ENCODE results near the gene SMCO2. TPM values are rescaled to one million over a fixed set of nuclear protein-coding genes. Genes with fewer than 3 reads are reported as not detected.

Gene SMCO2
- total RNA-seq, result 0.47 TPM
- long read RNA-seq, result 0 reads

- Histone ChIP-seq H3K36me3 (no peaks in the 10 kb centered on the region), H3K4me3 (no peak within 1 kb of the TSS), H3K27me3 (ENCODE audit: low read depth) (no peaks in the 10 kb centered on the region), H3K27ac (no peak within 1 kb of the TSS), H3K9me3 (peaks cover 4% of the 10 kb centered on the region), H3K4me1 (no peaks in the 10 kb centered on the region)
- no peak for TF ChIP-seq CTCF (IDR thresholded peaks at IDR 0.05)
- DNase-seq (no peak), ATAC-seq (no peak)
- intact Hi-C loops (cut with DNase I), result no loop called here
These were observed at the start of gene SMCO2 for GRCh38 chr12:27446436-27446835. TSS of gene SMCO2 (plus strand) at chr12:27446736. CDS start at chr12:27470632, 23,896 bp downstream.

GRCh38 chr12:27398466-27398865 lies 48.1 kb upstream of the SMCO2 start:
- H3K9me3 ChIP-seq, result no peaks in the 10 kb centered on the region
- TF ChIP-seq CTCF (IDR thresholded peaks at IDR 0.05), result no peak
- H3K4me3 ChIP-seq, result no peak overlapping the region
- H3K36me3 ChIP-seq, result no peaks in the 10 kb centered on the region
- DNase-seq, result no peak
- H3K27me3 ChIP-seq (ENCODE audit: low read depth), result no peaks in the 10 kb centered on the region
- intact Hi-C loops (cut with DNase I), result no loop called here
- ATAC-seq, result no peak
- no peaks in the 10 kb centered on the region for H3K4me1 ChIP-seq
- no peak overlapping the region for H3K27ac ChIP-seq

GRCh38 chr12:27399074-27399473 lies 47.5 kb upstream of the SMCO2 start:
- intact Hi-C loops (cut with DNase I), result no loop called here
- H3K27ac ChIP-seq, result no peak overlapping the region
- no peak overlapping the region for H3K4me3 ChIP-seq
- no peaks in the 10 kb centered on the region for H3K36me3 ChIP-seq
- ATAC-seq (no peak), DNase-seq (no peak)
- no peaks in the 10 kb centered on the region for H3K4me1 ChIP-seq
- H3K27me3 ChIP-seq (ENCODE audit: low read depth), result no peaks in the 10 kb centered on the region
- H3K9me3 ChIP-seq, result no peaks in the 10 kb centered on the region
- no peak for TF ChIP-seq CTCF (IDR thresholded peaks at IDR 0.05)

GRCh38 chr12:27400856-27401354 lies 45.6 kb upstream of the SMCO2 start:
- Histone ChIP-seq H3K27me3 (ENCODE audit: low read depth) (no peaks in the 10 kb centered on the region), H3K27ac (no peak overlapping the region), H3K36me3 (no peaks in the 10 kb centered on the region), H3K4me1 (no peaks in the 10 kb centered on the region), H3K9me3 (no peaks in the 10 kb centered on the region), H3K4me3 (no peak overlapping the region)
- ATAC-seq (no peak), DNase-seq (no peak)
- no peak for TF ChIP-seq CTCF (IDR thresholded peaks at IDR 0.05)
- intact Hi-C loops (cut with DNase I), result no loop called here

- no peak for TF ChIP-seq CTCF (IDR thresholded peaks at IDR 0.05)
- Histone ChIP-seq H3K9me3 (no peaks in the 10 kb centered on the region), H3K27ac (no peak overlapping the region), H3K4me1 (no peaks in the 10 kb centered on the region), H3K27me3 (ENCODE audit: low read depth) (no peaks in the 10 kb centered on the region), H3K36me3 (no peaks in the 10 kb centered on the region), H3K4me3 (no peak overlapping the region)
- intact Hi-C loops (cut with DNase I), result no loop called here
- DNase-seq (no peak), ATAC-seq (no peak)
These were observed 34.5 kb upstream of the SMCO2 start for GRCh38 chr12:27412047-27412446.

GRCh38 chr12:27422697-27423096 lies 23.8 kb upstream of the SMCO2 start:
- intact Hi-C loops (cut with DNase I), result loop anchor here (5.0 kb wide), 1 partner anchor 230 kb away; no protein-coding TSS in a partner anchor
- no peak overlapping the region for H3K27ac ChIP-seq
- ATAC-seq (no peak), DNase-seq (no peak)
- H3K9me3 ChIP-seq, result no peaks in the 10 kb centered on the region
- TF ChIP-seq CTCF (IDR thresholded peaks at IDR 0.05), result no peak
- H3K36me3 ChIP-seq, result no peaks in the 10 kb centered on the region
- no peaks in the 10 kb centered on the region for H3K4me1 ChIP-seq
- no peak overlapping the region for H3K4me3 ChIP-seq
- H3K27me3 ChIP-seq (ENCODE audit: low read depth), result no peaks in the 10 kb centered on the region

Data from lower lobe of right lung (tissue), 2 donors.